Fibroblast of lung (primary cell): Measurements from ENCODE around the gene TTLL12.

Experiments used
- EZH2 ChIP-seq: IDR thresholded peaks from 2 replicates; pipeline ENCODE4 v1.5.1; 2012; ENCODE audit warnings: low read length, control low read depth, mild to moderate bottlenecking; ENCODE audit errors: missing control alignments
- TF ChIP-seq, protein P1 (sequence below), 2 donors: IDR thresholded peaks in 1 of 2; conservative IDR thresholded peaks in 1 of 2; 1 replicate in 1 of 2; 2 replicates in 1 of 2; pipeline ENCODE4 v1.5.1; 2011 to 2012; ENCODE audit warnings: low read length in 2 of 2, control low read depth in 1 of 2, inconsistent platforms in 1 of 2, low read depth in 1 of 2, mild to moderate bottlenecking in 1 of 2

DNA sequence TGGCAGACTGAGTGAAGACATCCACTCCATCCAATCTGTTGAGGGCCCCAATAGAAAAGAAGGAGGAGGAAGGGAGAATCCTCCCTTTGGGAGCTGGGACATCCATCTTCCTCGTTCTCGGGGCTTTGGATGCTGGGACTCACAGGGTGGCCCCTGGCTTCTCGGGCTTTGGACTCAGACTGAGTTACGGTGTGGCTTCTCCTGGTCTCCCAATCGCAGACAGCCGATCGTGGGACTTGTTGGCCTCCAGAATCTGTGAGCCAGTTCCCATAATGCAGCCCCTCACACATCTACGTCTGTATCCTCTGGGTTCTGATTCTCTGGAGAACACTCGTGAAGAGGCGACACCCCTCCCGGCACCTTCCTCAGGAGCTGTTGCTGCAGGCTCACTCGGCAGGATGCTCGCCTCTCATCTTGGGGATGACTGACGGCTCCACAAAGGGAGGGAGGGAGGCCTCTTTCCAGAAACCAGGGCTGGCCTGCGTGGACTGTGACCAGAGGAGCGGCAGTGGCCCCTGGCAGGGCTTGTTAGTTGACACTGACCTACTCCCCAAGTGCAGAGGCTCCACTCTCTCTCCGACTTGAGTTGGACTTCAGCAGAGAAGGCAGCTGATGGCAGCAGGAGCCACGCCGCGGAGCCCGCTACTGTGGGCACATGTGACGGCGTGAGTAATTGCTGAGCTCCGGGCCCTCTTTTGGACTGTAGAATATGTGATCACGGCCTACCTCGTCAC is 14.7 kb upstream of the TTLL12 start:
- TF ChIP-seq, protein P1, sequence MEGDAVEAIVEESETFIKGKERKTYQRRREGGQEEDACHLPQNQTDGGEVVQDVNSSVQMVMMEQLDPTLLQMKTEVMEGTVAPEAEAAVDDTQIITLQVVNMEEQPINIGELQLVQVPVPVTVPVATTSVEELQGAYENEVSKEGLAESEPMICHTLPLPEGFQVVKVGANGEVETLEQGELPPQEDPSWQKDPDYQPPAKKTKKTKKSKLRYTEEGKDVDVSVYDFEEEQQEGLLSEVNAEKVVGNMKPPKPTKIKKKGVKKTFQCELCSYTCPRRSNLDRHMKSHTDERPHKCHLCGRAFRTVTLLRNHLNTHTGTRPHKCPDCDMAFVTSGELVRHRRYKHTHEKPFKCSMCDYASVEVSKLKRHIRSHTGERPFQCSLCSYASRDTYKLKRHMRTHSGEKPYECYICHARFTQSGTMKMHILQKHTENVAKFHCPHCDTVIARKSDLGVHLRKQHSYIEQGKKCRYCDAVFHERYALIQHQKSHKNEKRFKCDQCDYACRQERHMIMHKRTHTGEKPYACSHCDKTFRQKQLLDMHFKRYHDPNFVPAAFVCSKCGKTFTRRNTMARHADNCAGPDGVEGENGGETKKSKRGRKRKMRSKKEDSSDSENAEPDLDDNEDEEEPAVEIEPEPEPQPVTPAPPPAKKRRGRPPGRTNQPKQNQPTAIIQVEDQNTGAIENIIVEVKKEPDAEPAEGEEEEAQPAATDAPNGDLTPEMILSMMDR (conservative IDR thresholded peaks at IDR 0.05 in 1 of 2, IDR thresholded peaks at IDR 0.05 in 1 of 2; ENCODE audit: low read depth in 1 of 2, low read length in 2 of 2): no peak
- no peak for TF ChIP-seq EZH2
